IMR-90 (cell line): ENCODE measurements around the gene PINK1. TPM values are rescaled to one million over a fixed set of nuclear protein-coding genes. Genes with fewer than 3 reads are reported as not detected.

Experiments
- ATAC-seq: fragments of 200-7000 bp; cut with Tn5 transposase; 2 replicates; pipeline ENCODE4 v1.9.1; 2020; ENCODE audit warnings: low read depth, mild to moderate bottlenecking, moderate library complexity
- BruUV-seq: library from RNA; stranded (reverse); fragments of 400-500 nt; replicated peaks from 2 replicates; lab custom pipeline; 2021; lab: Mats Ljungman, UMichigan
- CTCF ChIA-PET: fragments of 300-600 bp; formaldehyde crosslinking; extraction: SDS; loops from one replicate; lab custom pipeline; 2021; ENCODE audit warnings: antibody characterized with exemption; lab: Yijun Ruan, JAX
- POLR2A ChIA-PET: fragments of 300-600 bp; sonication (Branson Sonifier 250); formaldehyde crosslinking; loops from one replicate; lab custom pipeline; 2022; ENCODE audit warnings: antibody characterized with exemption; ENCODE audit not compliant: unreplicated experiment; lab: Charles Lee
- DNase-seq: peaks from one replicate; pipeline ENCODE4 v3.0.0; 2013
- H2AFZ ChIP-seq: replicated peaks from 2 replicates; pipeline ENCODE3; 2013; ENCODE audit warnings: low read length, mild to moderate bottlenecking; ENCODE audit not compliant: poor library complexity
- H2AK5ac ChIP-seq: 2 replicates; pipeline ENCODE4 v1.6.1; 2013; ENCODE audit warnings: low read depth, low read length, inconsistent platforms
- H2AK9ac ChIP-seq: replicated peaks from 2 replicates; pipeline ENCODE3; 2013; ENCODE audit warnings: mild to moderate bottlenecking, low read depth, low read length, moderate library complexity; ENCODE audit not compliant: poor library complexity
- H2BK120ac ChIP-seq: 2 replicates; pipeline ENCODE4 v1.6.1; 2013; ENCODE audit warnings: low read depth, low read length, inconsistent platforms
- H2BK15ac ChIP-seq: 3 replicates; pipeline ENCODE4 v1.6.1; 2013; ENCODE audit warnings: low read depth, low read length, inconsistent platforms
- H2BK20ac ChIP-seq: 2 replicates; pipeline ENCODE4 v1.6.1; 2013; ENCODE audit warnings: low read depth, mild to moderate bottlenecking, inconsistent platforms, low read length, moderate library complexity
- H2BK5ac ChIP-seq: 2 replicates; pipeline ENCODE4 v1.6.1; 2013; ENCODE audit warnings: mild to moderate bottlenecking, low read depth, low read length, inconsistent platforms; ENCODE audit not compliant: poor library complexity, severe bottlenecking
- H3K14ac ChIP-seq: replicated peaks from 2 replicates; pipeline ENCODE4 v1.6.1; 2013; ENCODE audit warnings: low read depth, low read length, inconsistent platforms
- H3K18ac ChIP-seq: 2 replicates; pipeline ENCODE4 v1.6.1; 2013; ENCODE audit warnings: low read depth, low read length, control low read depth
- H3K23ac ChIP-seq: 2 replicates; pipeline ENCODE4 v1.6.1; 2013; ENCODE audit warnings: low read depth, low read length, inconsistent platforms
- H3K27ac ChIP-seq: 2 replicates; pipeline ENCODE4 v1.5.1; 2013; ENCODE audit warnings: mild to moderate bottlenecking, control low read depth, low read length; ENCODE audit not compliant: insufficient read depth
- H3K27me3 ChIP-seq: 2 replicates; pipeline ENCODE4 v1.6.1; 2013; ENCODE audit warnings: low read length; ENCODE audit not compliant: control insufficient read depth, insufficient read depth
- H3K36me3 ChIP-seq: 2 replicates; pipeline ENCODE4 v1.6.1; 2013; ENCODE audit warnings: low read length, mixed read lengths; ENCODE audit not compliant: control insufficient read depth, insufficient read depth
- H3K4ac ChIP-seq: 2 replicates; pipeline ENCODE4 v1.6.1; 2013; ENCODE audit warnings: low read depth, low read length, inconsistent platforms
- H3K4me1 ChIP-seq: 2 replicates; pipeline ENCODE4 v1.6.1; 2013; ENCODE audit warnings: low read length, mixed read lengths; ENCODE audit not compliant: control insufficient read depth, insufficient read depth
- H3K4me2 ChIP-seq: 2 replicates; pipeline ENCODE4 v1.6.1; 2013; ENCODE audit warnings: low read depth, mild to moderate bottlenecking, control low read depth, low read length, moderate library complexity
- H3K4me3 ChIP-seq: 2 replicates; pipeline ENCODE4 v1.5.1; 2013; ENCODE audit warnings: low read depth, mild to moderate bottlenecking, control low read depth, low read length, moderate library complexity; ENCODE audit not compliant: insufficient read depth
- H3K56ac ChIP-seq: 2 replicates; pipeline ENCODE4 v1.6.1; 2013; ENCODE audit warnings: low read length, inconsistent platforms; ENCODE audit not compliant: insufficient read depth; ENCODE audit errors: extremely low read depth
- H3K79me1 ChIP-seq, 2 experiments: 2 replicates each; pipeline ENCODE4 v1.6.1; 2013; ENCODE audit warnings: low read length in 2 of 2, inconsistent platforms in 1 of 2, low read depth in 1 of 2
- H3K9ac ChIP-seq: 2 replicates; pipeline ENCODE4 v1.6.1; 2013; ENCODE audit warnings: low read depth, low read length, control low read depth
- H3K9me1 ChIP-seq: 2 replicates; pipeline ENCODE4 v1.6.1; 2013; ENCODE audit warnings: low read length, inconsistent platforms; ENCODE audit not compliant: insufficient read depth
- H3K9me3 ChIP-seq: 2 replicates; pipeline ENCODE4 v1.6.1; 2013; ENCODE audit warnings: low read length; ENCODE audit not compliant: control insufficient read depth, insufficient read depth
- H4K20me1 ChIP-seq: 2 replicates; pipeline ENCODE4 v1.6.1; 2013; ENCODE audit warnings: low read length, inconsistent platforms; ENCODE audit not compliant: insufficient read depth
- H4K5ac ChIP-seq: 2 replicates; pipeline ENCODE4 v1.6.1; 2013; ENCODE audit warnings: mild to moderate bottlenecking, low read depth, low read length, control low read depth
- H4K8ac ChIP-seq, 2 experiments: 2 replicates each; pipeline ENCODE4 v1.6.1; 2013; ENCODE audit warnings: low read depth in 2 of 2, low read length in 2 of 2, control low read depth in 1 of 2, inconsistent platforms in 1 of 2
- H4K91ac ChIP-seq: 2 replicates; pipeline ENCODE4 v1.6.1; 2013; ENCODE audit warnings: low read depth, low read length, inconsistent platforms; ENCODE audit not compliant: insufficient read depth
- BHLHE40 ChIP-seq: fragments of 150-350 bp; IDR thresholded peaks from 2 replicates; pipeline ENCODE4 v1.6.1; 2016; ENCODE audit warnings: mild to moderate bottlenecking, low read depth, low read length
- CEBPB ChIP-seq: IDR thresholded peaks from 2 replicates; pipeline ENCODE4 v1.6.1; 2012; ENCODE audit warnings: low read depth, low read length, improper control_type of control experiment
- CHD1 ChIP-seq: IDR thresholded peaks from 2 replicates; pipeline ENCODE4 v1.6.1; 2012; ENCODE audit warnings: low read depth, low read length, improper control_type of control experiment
- CTCF ChIP-seq: conservative IDR thresholded peaks from 2 replicates; pipeline ENCODE4 v1.5.1; 2012; ENCODE audit warnings: mild to moderate bottlenecking, low read depth, low read length, improper control_type of control experiment
- ELK1 ChIP-seq: fragments of 150-350 bp; IDR thresholded peaks from 2 replicates; pipeline ENCODE4 v1.6.1; 2016; ENCODE audit warnings: low read depth, mild to moderate bottlenecking, low read length, moderate library complexity, borderline replicate concordance
- FOS ChIP-seq: fragments of 150-350 bp; IDR thresholded peaks from 2 replicates; pipeline ENCODE4 v1.6.1; 2016; ENCODE audit warnings: low read depth, low read length
- MAFK ChIP-seq: IDR thresholded peaks from 2 replicates; pipeline ENCODE4 v1.6.1; 2012; ENCODE audit warnings: low read depth, low read length, improper control_type of control experiment
- MAZ ChIP-seq: IDR thresholded peaks from 2 replicates; pipeline ENCODE4 v1.6.1; 2012; ENCODE audit warnings: low read depth, mild to moderate bottlenecking, low read length, improper control_type of control experiment, moderate library complexity, borderline replicate concordance
- MXI1 ChIP-seq: IDR thresholded peaks from 2 replicates; pipeline ENCODE4 v1.6.1; 2012; ENCODE audit warnings: low read depth, mild to moderate bottlenecking, low read length, moderate library complexity, borderline replicate concordance
- NFE2L2 ChIP-seq: fragments of 150-350 bp; IDR thresholded peaks from 2 replicates; pipeline ENCODE4 v1.6.1; 2016; ENCODE audit warnings: low read depth, mild to moderate bottlenecking, low read length
- POLR2A ChIP-seq: IDR thresholded peaks from 2 replicates; pipeline ENCODE4 v1.6.1; 2012; ENCODE audit warnings: mild to moderate bottlenecking, low read depth, low read length
- RAD21 ChIP-seq: IDR thresholded peaks from 2 replicates; pipeline ENCODE4 v1.6.1; 2012; ENCODE audit warnings: low read length, improper control_type of control experiment
- RCOR1 ChIP-seq: IDR thresholded peaks from 2 replicates; pipeline ENCODE4 v1.6.1; 2012; ENCODE audit warnings: mild to moderate bottlenecking, low read length, improper control_type of control experiment; ENCODE audit not compliant: insufficient replicate concordance
- RFX5 ChIP-seq: IDR thresholded peaks from 2 replicates; pipeline ENCODE4 v1.8.0; 2012; ENCODE audit warnings: low read depth, mild to moderate bottlenecking, low read length, moderate library complexity
- SMC3 ChIP-seq: fragments of 150-350 bp; IDR thresholded peaks from 2 replicates; pipeline ENCODE4 v1.6.1; 2016; ENCODE audit warnings: low read depth, mild to moderate bottlenecking, antibody characterized with exemption, low read length, moderate library complexity
- USF2 ChIP-seq: fragments of 150-350 bp; IDR thresholded peaks from 2 replicates; pipeline ENCODE4 v1.6.1; 2017; ENCODE audit warnings: mild to moderate bottlenecking, antibody characterized with exemption, low read length, low read depth
- WGBS, 2 experiments: methylation state at CpG; one replicate each; pipeline versions ENCODE4 v1.1.5 to v1.1.7; 2013; ENCODE audit warnings: missing lambda C conversion rate in 2 of 2; ENCODE audit not compliant: insufficient read length in 1 of 2; ENCODE audit errors: extremely low coverage in 2 of 2; 5-methylcytosine and 5-hydroxymethylcytosine counted together
- dilution Hi-C: fragments of 300-500 bp; cut with HindIII; formaldehyde crosslinking; loops from one replicate; pipeline ENCODE4 v1.14.3; 2018; ENCODE audit warnings: low sequenced_read_pairs; ENCODE audit not compliant: unreplicated experiment
- in situ Hi-C: fragments of 300-500 bp; cut with MboI; formaldehyde crosslinking; loops from 3 replicates; pipeline ENCODE4 v1.14.3; 2019; ENCODE audit warnings: low sequenced_read_pairs, inconsistent platforms, mixed read lengths
- intact Hi-C: fragments of 100-400 bp; cut with micrococcal nuclease; formaldehyde crosslinking; loops from 2 replicates; pipeline ENCODE4 v1.10.0; 2022
- polyA plus RNA-seq, 3 experiments: library from polyadenylated mRNA; depleted of rRNA; stranded (reverse); fragments of >200 nt; gene quantifications; 2 replicates each; pipeline ENCODE4 v1.2.3, GENCODE V29; 2012; ENCODE audit warnings: low replicate concordance in 1 of 3
- total RNA-seq: library from RNA; depleted of rRNA; stranded (reverse); fragments of >200 nt; gene quantifications from 2 replicates; pipeline ENCODE4 v1.2.3, GENCODE V29; 2012

PINK1 gene
- total and polyA plus RNA-seq, 2 of the 4 experiments (the other 2 are of a cell fraction): 52.9 to 55.2 TPM

GRCh38 chr1:20699558-20699957 lies 66.3 kb downstream of the PINK1 start:
- peak overlapping the region; percentile 51; the same call in 2 of the 3 replicates for H2BK15ac ChIP-seq
- dilution Hi-C loops: no loop called here
- in situ Hi-C loops: loop anchor here (5.0 to 25.0 kb wide), 2 partner anchors 498 to 663 kb away; no protein-coding TSS in a partner anchor
- peak overlapping the region; percentile 97 for H2BK20ac ChIP-seq
- H4K20me1 ChIP-seq: no peaks in the 10 kb centered on the region
- H3K4me1 ChIP-seq: peaks cover 14% of the 10 kb centered on the region
- peak overlapping the region; percentile 4; the same call in 1 of the 2 replicates for H3K23ac ChIP-seq
- intact Hi-C loops: loop anchor here (2.0 to 5.0 kb wide), 5 partner anchors 39 to 668 kb away; partner anchors contain the start of gene EIF4G3
- H3K56ac ChIP-seq: no peak overlapping the region
- peak overlapping the region; percentile 1 for H2AK9ac ChIP-seq
- H2AK5ac ChIP-seq: peak overlapping the region; percentile 45
- TF ChIP-seq FOS (no peak), MAZ (no peak), RAD21 (no peak), SMC3 (no peak), BHLHE40 (no peak), MAFK (no peak), CTCF (no peak), USF2 (no peak), RFX5 (no peak), CEBPB (no peak), CHD1 (no peak), RCOR1 (no peak), NFE2L2 (no peak), ELK1 (no peak), MXI1 (no peak), POLR2A (no peak)
- peak overlapping the region; percentile 94 for H3K4ac ChIP-seq
- no peak overlapping the region for H3K18ac ChIP-seq
- peaks cover 15 to 31% of the 10 kb centered on the region in 2 experiments for H3K79me1 ChIP-seq
- H2BK5ac ChIP-seq: peak overlapping the region; percentile 45
- no peak overlapping the region for H3K9ac ChIP-seq
- H3K9me1 ChIP-seq: peaks cover 16% of the 10 kb centered on the region
- WGBS, 2 experiments: 86% methylated on average over 2 of the region's 9 CpGs; no CpG with 5 or more reads in 1 of the 2 experiments
- H3K4me2 ChIP-seq: no peak overlapping the region
- ChIA-PET POLR2A (interaction anchor here (0.6 to 0.7 kb wide), 2 partner anchors 8 to 11 kb away, joined by 3 read pairs; no protein-coding TSS in a partner anchor), CTCF (no interaction called here)
- no peak overlapping the region for H3K27ac ChIP-seq
- no peak for ATAC-seq
- peak overlapping the region; percentile 97 for H2BK120ac ChIP-seq
- H3K14ac ChIP-seq: 0 out of 2 replicates have a peak overlapping the region, but pooled peaks have one; percentile 39
- H3K36me3 ChIP-seq: no peaks in the 10 kb centered on the region
- no peak overlapping the region for H4K5ac ChIP-seq
- no peak for DNase-seq
- no peaks in the 10 kb centered on the region for H3K27me3 ChIP-seq
- no peak overlapping the region for H3K4me3 ChIP-seq
- peak overlapping the region; percentile 15 for H2AFZ ChIP-seq
- peak overlapping the region; percentile 43 to 96; a peak in 2 of 4 replicates for H4K8ac ChIP-seq
- BruUV-seq: no TSS peak
- peak overlapping the region; percentile 95 for H4K91ac ChIP-seq
- no peaks in the 10 kb centered on the region for H3K9me3 ChIP-seq
